RPMI7951 (cell line): ENCODE results near the gene FAM193B. TPM values are rescaled to one million over a fixed set of nuclear protein-coding genes. Genes with fewer than 3 reads are reported as not detected.
A peak's percentile ranks its signal among the peaks of the same experiment; 100 is the strongest.

Experiments
- DNase-seq: peaks from one replicate; pipeline ENCODE4 v3.0.0-alpha.2; 2012; ENCODE audit warnings: low read depth
- total RNA-seq: library from RNA; depleted of rRNA; stranded (reverse); fragments of >200 nt; shearing (Covaris generic); gene quantifications from 2 replicates; pipeline ENCODE4 v1.2.3, GENCODE V29; 2014

Gene FAM193B
- total RNA-seq, 1 experiment from 2014 or later, result 11.8 TPM

DNA sequence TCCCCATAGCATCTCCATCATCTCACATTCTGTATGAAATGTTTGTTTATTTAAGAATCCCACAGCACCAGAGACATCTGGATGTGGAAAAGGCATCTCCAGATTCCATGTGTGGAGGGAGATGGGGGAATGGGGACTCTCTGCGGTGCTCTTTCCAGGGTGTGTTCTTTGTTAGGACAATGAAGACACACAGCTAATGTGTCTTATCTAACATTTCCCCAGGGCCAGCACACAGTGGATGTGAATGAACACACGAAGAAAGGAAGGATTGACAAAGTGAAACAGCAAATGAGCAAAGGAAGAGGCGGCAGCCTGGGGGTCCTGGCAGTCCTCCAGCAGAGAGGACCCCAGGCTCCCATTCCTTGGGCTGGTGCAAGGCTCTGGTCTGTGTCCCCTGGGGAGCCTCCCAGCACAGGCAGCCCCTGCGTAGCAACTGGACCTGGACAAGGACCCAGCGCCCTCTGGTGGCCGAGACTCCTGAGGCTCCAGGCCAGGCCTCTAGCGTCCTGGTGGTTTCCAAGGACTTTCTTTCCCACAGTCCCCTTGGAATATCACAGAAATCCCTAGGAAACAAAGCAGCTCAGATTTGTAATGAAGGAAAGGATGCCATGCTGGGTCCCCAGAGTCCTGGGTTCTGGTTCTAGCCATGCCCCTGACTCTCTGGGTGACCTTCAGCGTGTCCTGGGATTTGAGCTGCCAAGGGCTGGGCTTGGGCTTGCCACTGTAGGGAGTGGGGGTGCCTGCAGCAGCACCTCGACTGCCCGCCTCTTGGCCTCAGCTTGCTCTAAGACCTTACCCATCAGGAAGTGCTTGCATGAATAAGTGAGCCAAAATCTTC is 53.5 kb downstream of the FAM193B start:
- peak; percentile 72 for DNase-seq

DNA sequence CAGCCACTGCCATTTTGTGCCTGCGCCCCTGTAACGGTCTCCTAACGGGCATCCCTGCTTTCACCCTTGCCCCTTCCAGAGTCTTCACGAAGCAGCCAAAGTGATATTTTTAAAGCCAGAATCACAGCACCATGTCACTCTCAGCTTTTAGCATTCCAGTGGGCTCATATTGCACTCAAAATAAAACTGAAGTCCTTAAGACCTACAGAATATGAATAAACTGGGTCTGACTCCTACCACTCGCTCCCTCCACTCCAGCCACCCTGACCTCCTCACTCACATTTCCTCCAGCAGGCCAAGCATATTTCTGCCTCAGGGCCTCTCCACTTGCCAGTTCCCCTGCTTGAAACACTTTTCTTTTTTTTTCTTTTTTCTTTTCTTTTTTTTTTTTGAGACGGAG is 54.5 kb downstream of the FAM193B start:
- no peak for DNase-seq

DNA sequence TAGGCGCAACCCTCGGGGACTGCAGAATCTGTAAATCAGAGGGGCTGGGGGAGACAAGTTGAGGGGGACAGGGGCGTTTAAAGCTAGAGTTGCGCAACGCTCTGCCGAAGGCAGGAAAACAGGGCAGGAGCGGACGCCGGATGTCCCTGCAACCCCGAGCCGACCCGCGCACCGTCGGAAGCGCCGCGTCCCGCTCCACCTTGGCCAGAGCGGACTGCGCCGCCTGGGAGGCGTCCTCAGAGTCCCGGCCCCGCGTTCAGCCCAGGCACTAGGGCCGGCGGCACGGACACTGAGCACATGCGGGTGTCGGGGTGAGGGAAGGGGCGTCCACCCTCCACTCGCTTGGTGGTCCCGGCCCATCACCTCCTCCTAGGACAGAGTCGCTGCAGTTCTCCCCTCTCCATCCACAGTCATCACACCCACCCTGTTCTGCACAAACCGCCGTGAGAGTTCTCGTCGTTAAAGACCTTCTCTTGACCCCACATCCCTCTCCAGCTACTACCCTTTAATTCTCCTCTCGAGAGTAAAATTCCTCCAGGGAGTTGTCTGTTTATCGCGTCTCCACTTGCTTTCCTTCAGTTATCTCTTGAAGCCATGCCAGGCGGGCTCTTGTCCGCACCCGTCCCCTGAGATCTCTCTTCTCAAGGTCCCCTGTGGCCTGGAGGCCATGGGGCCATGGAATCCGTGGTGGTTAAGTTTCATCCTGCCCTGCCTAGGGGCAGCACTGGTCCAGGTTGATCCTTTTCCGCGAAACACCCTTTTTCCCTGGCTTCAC is 56.2 kb downstream of the FAM193B start:
- DNase-seq, result no peak

DNA sequence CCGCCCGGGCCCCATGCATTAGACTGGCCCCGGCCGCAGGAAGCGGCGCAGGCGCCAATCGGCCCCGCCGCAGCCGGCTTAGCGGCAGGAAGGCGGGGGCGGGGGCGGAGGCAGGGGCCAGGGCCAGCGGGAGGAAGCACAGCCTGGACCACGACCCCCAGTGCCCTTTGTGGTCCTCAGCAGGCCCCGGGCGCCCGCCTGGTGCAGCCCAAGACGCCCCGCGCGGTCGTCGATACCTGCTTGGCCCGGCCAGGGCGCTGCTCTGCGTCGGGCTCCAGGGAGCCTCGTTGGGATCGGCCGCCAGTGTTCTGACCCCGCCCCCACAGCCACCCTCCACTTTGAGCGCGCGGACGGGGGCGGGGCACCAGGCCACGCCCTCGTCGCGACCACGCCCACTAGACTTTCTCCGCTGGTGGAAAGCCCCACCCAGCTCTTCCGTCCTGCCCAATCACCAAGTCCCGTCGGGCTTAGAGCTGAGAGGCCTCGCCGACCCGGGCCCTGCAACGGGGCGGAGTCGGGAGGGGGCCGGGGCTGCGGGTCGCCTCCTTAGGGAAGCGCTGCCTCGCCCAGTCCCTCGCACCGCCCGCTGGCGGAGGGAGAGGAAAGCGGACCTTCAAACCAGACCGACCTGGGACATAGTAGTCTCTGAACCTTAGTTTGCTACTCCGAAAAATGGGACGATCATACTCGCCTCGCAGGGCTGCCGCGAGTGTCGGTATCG is 56.9 kb downstream of the FAM193B start, which contains the start of gene PDLIM7:
PDLIM7 (minus strand) TSS at position 313 of the 721 bp plus-strand sequence. CDS start 1,092 bp downstream, outside the sequence.
- DNase-seq, result peak; percentile 94

DNA sequence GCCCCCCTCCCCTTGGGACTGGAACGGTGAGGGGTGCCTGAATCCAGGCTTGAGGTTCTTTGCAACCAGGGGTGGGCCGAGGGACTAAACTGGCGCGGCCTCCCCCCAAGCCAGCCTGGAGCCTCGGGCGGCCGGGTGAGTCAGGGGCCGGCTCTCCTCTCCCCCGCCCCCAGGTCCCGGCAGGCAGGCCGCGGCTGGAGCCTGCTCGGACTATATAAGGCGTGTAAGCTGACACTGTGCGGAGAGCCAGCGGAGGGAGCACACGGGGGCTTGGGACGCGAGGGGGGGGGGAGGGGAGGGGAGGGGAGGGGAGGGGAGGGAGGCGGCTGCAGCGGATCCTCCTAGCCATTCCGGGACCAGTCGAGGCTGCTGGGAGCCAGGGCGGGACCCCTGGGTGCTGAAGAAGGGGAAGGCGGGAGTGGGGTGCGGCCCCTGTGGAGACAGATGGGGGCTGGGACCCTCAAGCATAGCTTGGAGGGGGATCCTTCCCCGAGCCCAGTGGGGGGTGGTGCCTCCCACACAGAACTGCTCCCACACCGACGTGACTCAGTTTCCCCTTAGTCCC is 57.6 kb downstream of the FAM193B start:
- DNase-seq, result peak; percentile 92

DNA sequence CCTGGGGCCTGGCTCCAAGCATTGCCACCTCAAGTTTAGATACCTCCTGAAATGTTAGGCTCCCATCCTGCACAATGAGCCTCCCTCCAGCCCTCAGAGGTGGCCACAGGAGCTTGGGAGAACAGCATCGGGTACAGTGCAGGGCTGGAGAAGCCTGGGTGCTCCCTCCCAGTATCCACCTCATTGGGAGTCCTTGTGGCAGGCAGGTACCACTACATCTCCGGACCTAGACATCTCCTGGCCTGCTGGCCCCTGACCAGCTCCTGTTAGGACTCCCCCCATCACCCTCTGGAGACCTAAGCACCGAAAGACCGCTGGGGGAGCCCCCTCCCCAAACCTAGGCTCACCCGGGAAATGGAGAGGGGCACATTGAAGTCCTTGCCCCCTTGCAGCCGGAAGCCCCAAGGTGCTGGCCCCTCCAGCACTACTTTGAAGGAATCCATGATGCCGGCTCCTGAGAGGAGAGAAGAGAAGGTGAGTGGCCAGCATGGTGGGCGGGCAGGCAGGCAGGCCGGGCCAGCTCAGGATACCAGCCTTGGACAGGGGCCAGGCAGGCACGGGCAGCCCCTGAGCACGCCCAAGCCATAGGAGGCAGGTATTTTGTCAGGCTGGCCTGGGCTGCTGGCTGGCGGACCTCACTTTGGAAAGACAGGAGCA is 58.2 kb downstream of the FAM193B start:
- peak; percentile 52 for DNase-seq

DNA sequence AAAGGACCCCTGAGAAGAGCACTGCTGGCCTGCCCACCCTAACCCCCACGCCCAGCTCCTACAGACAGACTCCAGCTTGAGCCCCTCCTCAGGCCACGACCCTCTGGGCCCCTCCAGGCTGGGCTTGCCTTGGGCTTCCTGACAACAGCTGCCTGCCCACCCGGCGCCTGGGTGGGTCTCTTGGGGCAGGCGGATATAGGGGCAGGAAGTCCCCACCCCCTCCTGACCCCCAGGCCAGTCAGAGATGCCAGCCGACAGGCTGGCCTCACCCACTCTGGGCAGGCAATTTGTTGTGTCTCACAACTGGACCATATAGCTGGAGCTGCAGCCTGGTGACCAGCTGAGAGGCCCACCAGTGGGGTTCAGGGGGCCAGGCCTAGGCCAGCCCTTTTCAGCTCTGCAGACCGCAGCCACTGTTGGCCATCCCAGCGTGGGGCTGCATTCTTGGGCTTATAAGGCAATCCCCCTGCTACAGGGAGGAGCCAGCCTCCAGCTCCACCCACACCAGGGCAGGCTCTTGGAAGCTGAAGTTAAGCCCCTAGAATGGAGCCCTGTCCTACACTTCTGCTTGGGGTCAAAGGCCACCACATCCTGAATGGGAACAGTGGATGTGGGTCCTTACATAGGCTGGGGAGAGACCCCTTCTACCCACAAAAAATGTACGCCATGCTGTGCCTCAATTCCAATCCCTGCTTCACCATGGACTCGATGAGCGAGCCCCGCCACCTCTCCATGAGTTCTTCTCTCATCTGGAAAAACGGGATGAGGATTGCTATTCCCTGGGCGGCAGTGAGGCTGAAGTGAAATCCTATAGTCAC is 58.9 kb downstream of the FAM193B start:
- peak; percentile 89 for DNase-seq

DNA sequence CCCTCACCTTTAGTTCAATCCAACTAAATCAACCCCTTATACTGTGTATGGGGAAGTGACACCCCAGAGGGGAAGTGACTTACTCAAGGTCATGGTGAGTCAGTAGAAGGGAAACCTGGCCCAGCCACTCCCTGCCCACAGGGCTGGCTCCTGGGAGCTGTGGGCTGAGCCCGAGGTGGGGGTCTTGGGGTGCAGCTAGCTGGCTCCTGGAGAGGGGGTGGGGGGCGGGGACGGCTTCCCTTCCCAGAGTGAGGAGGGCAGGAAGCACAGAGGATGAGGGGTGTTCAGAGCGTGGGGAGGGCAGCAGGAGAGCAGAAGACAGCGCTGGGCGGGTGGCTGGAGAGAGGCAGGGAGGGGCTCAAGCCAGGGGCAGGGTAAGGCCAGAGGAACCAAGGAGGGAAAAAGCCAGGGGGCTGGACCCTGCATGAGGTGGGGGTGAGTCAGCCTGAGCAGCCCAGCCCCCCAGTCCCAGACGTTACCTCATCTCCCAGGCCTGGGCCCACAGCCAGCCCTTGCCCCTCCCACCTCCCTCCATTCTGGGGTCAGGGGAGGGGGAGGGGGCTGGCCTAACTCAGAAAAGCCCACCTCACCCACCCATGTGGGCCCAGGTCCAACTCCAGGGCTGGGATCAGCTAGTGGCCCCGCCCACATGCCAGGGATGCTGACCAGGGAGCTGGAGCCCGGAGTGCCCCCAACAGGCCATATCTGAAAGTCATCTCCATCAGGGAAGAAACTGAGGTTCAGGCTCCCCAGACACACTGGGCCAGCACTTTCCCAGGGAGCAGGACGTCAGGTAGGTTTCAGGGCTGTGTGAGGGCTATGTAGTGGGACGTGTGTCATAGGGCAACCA is 59.8 kb downstream of the FAM193B start:
- DNase-seq, result peak; percentile 83

DNA sequence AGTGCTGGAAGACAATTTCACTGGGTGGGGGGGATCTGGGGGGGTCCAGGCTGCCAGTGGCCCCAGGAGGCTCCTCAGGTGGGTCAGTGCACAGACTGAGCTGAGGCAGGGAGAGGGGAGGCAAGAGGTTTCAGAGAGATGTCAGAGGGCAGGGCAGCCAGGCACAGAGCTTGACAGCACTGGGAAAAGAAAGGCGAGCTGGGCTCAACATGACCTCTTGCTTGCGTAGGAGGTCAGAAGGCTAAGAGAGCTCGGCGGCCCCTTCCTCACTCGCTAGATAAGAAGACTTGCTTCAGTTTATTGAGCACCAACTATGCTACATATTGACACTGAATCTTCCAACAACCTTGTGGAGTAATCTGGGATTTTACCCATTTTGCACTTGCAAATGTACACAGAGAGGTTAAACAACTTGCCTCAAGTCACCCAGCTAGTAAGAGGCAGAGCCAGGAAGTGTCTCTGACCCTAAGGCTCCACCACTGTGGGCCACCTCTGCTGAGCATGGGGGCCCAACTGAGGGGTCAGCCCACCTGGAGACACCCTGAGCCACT is 60.5 kb downstream of the FAM193B start:
- no peak for DNase-seq

DNA sequence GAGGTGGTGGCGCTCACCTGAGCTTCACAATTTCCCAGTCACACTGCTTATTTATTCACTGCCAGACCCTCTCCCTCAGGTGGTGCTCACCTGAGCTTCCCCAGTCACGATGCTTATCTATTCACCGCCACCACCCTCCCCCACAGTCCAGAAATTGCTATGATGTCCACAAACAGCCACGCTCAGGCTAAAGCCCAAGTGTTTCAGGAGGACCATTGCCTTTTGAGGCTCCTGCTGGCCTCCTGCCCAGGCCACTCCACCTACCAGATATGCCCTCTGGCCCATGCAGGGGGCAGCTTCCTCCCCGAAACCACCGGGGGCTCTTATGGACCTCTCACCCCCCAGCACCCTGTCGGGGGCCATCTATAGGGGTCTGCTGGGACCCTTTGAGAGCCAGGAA is 61.5 kb downstream of the FAM193B start:
- DNase-seq, result no peak

DNA sequence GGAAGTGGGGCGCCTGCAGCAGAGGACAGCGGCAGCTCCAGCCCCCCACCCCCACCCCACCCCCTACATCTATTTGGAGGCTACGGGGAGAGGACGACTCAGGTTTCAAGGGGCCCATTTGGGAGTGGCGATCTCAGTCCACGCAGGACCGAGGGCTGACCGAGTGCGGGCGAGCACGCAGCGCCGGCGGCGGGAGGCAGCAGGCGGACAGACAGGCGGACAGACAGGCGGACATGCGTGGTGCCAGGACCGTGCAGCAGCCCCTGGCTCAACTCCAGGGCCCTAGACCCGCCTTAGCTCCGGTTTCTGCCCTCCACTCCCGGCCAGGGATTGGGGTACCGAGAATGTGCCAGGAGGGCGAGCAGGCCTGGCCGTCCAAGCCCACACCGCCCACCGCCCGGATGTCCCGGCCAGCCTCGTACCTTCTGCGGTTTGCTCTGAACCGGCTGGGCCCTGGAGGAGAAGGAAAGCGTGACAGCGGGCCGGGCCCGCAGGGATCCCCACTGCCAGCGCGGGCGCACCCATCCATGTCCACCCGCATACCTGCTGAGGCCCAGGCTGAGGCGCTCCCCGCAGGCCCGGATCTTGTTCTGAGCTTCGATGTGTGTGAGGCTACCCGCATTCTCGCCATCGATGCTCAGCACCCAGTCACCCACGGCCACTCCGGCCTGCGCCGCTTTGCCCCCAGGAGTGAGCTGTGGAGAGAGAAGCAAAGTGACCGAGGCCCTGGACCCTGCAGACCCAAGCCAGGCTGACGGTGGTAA is 62.2 kb downstream of the FAM193B start:
- DNase-seq, result no peak

DNA sequence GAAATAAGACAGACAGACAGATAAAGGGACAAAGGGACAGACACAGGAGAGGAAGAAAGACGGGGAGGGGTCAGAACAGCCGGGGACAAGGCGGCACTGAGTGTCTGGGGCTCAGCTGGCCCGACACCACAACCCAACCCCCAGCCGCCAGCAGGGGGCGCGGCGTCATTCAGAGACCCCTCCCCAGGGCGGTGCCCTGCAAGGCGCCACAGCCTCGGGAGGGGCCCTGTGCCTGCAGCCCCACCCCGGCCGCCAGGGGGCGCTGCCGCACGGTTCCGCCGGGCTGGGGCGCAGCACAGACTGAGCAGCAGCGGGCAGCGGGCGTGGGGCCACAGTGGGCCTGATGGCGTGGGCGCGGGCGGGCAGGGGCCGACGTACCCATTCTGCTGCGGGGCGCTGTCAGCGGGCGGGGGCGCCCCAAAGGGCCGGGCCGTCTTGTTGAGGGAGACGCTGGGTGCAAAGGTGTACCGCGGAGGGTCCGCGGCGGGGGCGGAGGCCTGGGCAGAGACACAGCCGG is 62.9 kb downstream of the FAM193B start:
- DNase-seq, result no peak

DNA sequence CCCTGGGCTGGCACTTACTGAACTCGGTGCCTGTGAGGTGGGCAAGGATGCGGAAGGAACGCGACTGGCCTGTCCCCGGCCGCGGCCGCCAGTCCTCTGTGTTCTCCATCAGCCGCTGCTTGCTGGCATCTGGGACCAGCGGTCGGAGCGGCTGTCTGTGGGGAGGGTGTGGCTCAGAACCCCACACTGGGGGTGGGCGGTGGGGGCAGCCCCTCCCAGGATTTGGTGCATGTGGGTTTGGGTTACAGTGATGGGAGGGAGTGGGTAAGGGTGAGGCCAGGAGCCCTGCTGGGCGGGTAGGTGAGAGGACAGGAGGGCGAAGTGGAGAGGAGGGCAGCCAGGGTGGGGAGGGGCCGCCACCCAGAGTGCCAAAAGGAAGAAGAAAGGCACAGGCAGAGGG is 63.4 kb downstream of the FAM193B start:
- no peak for DNase-seq

DNA sequence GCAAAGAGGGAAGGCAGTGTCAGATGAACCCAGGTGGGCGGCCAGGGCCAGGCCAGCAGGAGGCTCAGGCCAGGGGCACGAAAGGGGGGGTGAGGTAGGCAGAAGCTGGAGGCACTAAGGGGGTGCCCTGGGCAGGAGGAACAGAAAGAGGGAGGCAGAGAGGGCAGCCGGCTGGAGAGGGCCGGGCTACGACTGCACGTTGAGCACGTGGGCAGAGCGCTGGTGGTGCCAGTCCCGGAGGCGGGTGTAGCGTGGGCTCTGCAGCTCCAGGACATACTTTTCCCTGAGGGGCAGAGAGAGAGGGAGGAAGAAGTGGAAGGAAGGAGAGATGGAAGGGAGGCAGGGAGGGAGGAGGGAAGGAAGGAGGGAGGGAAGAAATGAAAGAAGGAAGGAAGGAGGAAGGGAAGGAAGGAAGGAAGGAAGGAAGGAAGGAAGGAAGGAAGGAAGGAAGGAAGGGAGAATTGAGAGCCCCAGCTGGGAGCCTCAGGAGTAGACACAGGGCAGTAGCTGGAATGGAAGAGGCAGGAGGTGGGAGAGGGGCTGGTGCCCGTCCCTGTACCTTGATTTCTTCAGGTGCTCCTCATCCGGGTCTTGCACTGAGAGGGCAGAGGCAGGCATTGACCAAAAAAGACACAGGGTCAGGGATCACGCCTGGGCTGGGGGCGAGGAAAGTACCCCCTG is 63.9 kb downstream of the FAM193B start:
- DNase-seq, result no peak

DNA sequence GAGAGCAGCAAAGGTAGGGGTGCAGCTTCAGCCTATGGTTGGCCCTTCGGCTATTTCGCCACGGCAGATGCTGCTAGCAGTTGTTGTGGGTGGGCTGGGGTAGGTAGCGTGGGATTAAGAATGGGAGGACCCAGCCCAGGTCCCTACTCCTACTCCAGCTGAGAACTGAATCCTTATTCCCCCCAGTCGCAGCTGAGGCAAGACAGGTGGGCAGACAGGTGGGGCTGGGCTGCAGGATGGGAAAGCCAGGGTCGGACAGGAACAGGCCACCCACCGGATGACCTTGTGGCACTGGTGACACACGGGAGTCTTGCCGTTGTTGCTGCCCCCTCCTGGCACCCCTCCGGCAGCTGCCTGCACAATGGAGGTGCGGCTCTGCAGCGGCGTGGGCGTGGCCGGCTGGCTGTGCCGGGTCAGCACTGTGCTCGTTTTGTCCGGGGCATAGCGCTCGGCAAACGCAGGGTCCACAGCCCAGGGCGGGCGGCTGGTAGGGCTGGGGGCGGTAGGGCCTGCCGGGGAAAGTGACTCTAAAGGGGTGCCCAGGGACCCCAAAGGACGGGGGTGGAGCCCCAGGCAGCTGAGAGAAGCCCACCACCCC is 65.1 kb downstream of the FAM193B start:
- no peak for DNase-seq

DNA sequence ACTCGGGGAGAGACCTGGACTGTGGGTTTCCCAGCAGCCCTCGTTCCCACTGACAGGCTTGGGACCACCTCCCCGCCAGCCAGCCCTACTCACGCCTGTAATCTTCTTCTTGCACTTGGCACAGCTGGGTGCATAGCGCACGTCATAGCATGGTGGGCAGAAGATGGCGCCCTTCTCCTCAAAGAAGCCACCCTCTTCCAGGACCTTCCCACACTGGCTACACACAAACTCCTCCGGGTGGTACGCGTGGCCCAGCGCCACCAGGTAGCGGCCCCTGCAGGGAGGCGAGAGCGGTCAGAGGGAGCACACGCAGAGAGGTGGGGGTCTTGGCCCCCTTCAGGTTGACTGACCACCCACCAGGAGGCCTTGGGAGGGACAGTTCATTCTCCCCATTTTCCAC is 66.4 kb downstream of the FAM193B start:
- no peak for DNase-seq

DNA sequence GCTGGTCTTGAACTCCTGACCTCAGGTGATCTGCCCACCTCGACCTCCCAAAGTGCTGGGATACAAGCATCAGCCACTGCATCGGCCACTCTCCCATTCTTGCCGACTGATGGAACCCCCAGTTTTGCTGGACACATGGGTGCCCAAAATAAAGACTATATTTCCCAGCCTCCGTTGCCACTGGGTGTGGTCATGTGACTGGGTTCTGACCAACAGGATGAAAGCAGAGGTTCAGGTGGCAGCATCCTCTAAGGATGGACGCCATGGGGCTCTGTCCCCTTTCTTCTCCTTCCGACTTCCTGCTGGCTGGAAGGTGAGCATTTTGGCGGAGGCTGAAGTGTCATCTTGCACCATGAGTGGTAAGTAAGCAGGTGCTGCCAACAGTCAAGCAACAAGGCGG is 67.2 kb downstream of the FAM193B start:
- no peak for DNase-seq
